ENCODE measurements around the gene CLIC4.
"Not testable (repeated sequence)": the region's sequence is repeated elsewhere in the genome, so short reads cannot be mapped to it uniquely, and the experiment has no call there.

CLIC4 gene

DNA sequence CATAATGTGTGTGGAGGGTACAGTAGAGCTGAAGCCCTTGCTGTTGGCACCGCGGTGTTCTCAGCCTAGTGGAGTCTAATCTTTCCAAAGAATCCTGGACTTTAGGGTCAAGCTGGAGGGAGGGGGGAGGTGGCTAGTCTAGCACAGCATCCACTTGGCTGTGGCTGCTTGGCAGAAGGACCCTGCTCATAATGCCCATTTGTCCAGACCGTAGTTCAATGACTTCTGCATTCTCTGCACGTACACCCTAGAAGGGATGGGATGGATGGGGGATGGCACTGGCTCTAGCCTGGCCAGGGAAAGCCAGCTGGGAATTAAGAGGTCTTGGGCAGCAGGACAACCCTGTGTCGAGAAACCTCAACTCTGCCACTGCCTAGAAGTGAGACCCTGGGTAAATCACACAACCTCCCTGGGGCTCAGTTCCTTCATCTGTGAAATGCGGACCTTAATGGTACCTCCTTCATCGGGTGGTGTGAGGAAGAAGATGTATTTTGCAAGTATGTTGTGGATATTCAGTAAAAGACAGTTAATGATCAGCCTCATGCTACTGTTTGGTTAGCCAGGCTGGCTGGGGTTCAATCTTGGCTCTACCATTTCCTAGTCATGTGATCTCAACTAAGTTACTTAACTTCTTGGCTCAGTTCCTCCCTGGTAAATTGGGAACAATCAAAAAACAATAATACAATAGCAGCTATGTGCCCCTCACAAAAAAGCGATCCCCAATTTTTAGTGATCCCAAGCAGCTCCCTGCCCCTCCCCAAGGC, 27.2 kb upstream of the CLIC4 start:
- no peak for DNase-seq (ENCODE audit: low read depth)

DNA sequence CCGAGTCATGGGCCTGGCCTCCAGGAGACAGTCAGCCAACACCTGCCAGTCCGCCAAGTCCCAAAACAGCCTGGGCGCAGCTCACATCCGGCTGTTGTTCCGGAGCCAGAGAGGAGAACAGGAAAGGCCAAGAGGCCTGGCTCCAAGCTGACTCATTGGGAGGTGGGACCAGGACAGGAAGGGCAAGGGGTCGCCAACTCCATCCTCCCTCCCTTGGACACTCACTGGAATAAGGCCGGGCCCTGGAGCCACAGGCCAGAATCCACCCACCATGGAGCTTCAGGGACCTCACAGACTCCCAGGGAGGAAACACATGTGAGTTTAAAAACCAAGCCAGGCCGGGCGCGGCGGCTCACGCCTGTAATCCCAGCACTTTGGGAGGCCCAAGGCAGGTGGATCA, 25.1 kb upstream of the CLIC4 start:
- no peak for DNase-seq (ENCODE audit: low read depth)

- no peak for DNase-seq (ENCODE audit: low read depth)
Observed at GRCh38 chr1:24721533-24721932, 23.7 kb upstream of the CLIC4 start.

DNA sequence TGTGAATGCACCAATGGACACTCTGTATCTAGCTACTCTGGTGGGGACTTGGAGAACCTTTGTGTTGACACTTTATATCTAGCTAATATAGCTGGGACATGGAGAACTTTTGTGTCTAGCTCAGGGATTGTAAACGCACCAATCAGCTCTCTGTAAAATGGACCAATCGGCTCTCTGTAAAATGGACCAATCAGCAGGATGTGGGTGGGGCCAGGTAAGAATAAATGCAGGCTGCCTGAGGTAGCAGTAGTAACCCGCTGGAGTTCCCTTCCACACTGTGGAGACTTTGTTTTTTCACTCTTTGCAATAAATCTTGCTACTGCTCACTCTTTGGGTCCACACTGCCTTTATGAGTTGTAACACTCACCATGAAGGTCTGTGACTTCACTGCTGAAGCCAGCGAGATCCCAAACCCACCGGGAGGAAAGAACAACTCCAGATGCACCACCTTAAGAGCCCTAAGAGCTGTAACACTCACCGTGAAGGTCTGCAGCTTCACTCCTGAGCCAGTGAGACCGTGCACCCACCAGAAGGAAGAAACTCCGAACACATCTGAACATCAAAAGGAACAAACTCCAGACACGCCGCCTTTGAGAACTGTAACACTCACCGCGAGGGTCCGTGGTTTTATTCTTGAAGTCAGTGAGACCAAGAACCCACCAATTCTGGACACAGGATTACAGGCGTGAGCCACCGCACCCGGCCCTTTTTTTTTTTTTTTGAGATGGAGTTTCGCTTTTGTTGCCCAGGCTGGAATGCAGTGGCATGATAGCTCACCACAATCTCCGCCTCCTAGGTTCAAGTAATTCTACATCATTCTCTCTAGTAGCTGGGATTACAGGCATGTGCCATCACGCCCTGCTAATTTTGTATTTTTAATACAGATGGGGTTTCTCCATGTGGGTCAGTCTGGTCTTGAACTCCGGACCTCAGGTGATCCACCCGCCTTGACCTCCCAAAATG, 22.9 kb upstream of the CLIC4 start:
- not testable (repeated sequence) for DNase-seq (ENCODE audit: low read depth)

- no peak for DNase-seq (ENCODE audit: low read depth)
Observed at GRCh38 chr1:24724345-24725208, 20.7 kb upstream of the CLIC4 start.

DNA sequence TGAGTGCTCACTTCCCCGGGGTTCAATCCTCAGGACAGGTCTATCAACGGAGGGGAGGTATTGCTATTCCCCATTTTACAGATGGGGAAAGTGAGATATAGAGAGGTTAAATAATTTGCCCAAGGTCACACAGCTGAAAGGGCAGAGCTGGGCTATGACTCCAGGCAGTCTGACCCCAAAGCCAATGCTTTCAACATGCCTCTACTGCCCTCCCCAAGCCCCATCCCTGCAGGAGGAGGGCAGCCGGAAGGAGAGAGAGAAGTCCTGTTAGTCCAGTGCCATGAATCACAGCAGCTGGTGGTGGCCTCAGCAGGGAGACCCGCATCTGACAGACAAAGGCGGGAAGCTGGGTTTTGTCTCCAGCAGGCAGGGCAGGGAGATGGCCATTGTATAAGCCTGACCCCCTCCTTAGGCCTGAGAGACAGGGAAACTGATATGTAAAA, 20.0 kb upstream of the CLIC4 start:
- DNase-seq (ENCODE audit: low read depth): no peak

DNA sequence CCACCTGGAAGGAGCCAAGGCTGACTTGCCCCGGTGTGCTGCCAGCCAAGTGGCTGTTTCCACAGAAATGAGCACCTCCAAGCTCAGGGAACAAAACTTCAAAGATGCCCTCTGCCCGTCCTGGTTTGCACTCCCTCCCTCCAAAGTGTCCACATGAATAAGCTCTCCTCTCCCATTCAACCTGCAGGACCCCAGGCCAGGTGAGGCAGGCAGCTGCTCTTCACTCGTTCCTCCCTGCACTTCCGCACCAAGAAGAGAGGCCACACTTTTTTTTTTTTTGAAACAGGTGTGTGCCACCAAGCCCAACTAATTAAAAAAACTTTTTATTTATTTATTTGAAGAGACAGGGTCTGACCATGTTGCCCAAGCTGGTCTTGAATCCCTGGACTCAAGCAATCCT, 18.5 kb upstream of the CLIC4 start:
- DNase-seq (ENCODE audit: low read depth): no peak

DNA sequence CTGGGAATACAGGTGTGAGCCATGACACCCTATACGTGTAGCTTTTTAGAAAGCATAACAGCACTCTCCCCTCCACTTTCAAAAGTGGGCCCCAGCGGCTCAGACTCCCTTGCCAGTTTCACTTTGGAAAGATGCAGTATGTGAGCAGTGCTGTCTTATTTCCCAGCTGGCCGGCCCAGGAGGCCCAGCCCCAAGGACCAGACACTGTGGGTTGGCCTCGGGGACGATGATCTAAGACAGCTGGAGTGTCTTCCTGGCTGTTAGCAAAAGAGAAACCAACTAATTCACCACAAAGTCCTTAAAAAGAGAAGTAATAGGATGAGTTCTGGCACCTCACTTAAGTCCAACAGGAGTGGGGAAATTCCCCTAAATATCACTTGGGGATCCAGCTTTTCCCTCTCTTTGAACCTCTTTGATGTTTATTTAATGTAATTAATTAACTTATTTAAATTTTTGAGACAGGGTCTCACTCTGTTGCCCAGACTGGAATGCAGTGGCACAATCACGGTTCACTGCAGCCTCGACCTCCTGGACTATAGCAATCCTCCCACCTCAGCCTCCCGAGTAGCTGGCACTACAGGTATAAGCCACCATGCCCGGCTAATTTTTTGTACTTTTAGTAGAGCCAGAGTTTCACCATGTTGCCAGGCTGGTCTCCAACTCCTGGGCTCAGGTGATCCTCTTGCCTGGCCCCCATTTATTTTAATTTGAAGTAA, 17.6 kb upstream of the CLIC4 start:
- DNase-seq (ENCODE audit: low read depth): no peak

- no peak for DNase-seq (ENCODE audit: low read depth)
Observed at GRCh38 chr1:24728982-24729381, 16.3 kb upstream of the CLIC4 start.

GRCh38 chr1:24732186-24732885, 12.9 kb upstream of the CLIC4 start:
- no peak for DNase-seq (ENCODE audit: low read depth)

- not testable (repeated sequence) for DNase-seq (ENCODE audit: low read depth)
Observed at GRCh38 chr1:24733342-24733741, 11.9 kb upstream of the CLIC4 start.

GRCh38 chr1:24735156-24735508, 10.1 kb upstream of the CLIC4 start:
- no peak for DNase-seq (ENCODE audit: low read depth)

DNA sequence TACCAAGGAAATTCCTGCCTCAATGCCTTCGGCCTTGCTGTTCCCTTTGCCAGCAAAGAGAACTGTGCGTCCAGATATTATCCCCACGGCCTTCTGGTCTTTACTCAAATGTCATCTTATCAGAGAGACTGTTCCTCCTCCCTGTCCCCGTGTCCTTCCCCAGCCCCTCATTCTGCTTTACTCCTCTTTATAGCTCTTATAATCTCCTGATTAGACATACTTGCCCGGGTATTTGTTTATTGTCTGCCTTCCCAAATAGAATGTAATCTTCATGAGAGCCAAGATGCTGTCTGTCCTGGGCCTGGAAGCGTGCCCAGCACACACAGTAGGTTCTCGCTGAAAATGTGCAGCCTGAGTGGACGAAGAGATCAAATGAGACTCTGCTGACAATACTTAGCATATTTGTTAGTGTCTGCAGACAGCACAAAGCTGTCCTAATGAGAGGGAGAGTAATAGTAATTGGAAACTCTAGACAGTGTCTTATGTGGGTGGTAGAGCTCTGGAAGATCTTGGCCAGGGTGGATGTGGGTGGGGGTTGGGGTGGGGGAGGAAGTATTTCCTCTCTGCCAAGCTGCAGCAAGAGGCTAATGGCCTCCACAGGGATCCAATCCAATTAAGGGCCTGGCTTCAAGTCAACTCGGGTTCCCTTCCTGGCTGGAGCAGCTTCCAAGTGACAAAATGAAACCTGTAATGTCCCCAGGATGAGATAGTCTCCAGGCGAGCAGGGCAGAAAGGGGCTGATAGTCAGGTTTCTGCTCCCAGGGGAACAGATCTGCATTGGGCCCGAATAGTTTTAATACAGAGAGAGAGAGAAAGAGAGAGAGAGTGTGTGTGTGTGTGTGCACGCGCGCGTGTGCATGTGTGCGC, 9.5 kb upstream of the CLIC4 start:
- no peak for DNase-seq (ENCODE audit: low read depth)

GRCh38 chr1:24737368-24738117, 7.7 kb upstream of the CLIC4 start:
- no peak for DNase-seq (ENCODE audit: low read depth)

- DNase-seq (ENCODE audit: low read depth): no peak
Observed at GRCh38 chr1:24739241-24739640, 6.0 kb upstream of the CLIC4 start.

DNA sequence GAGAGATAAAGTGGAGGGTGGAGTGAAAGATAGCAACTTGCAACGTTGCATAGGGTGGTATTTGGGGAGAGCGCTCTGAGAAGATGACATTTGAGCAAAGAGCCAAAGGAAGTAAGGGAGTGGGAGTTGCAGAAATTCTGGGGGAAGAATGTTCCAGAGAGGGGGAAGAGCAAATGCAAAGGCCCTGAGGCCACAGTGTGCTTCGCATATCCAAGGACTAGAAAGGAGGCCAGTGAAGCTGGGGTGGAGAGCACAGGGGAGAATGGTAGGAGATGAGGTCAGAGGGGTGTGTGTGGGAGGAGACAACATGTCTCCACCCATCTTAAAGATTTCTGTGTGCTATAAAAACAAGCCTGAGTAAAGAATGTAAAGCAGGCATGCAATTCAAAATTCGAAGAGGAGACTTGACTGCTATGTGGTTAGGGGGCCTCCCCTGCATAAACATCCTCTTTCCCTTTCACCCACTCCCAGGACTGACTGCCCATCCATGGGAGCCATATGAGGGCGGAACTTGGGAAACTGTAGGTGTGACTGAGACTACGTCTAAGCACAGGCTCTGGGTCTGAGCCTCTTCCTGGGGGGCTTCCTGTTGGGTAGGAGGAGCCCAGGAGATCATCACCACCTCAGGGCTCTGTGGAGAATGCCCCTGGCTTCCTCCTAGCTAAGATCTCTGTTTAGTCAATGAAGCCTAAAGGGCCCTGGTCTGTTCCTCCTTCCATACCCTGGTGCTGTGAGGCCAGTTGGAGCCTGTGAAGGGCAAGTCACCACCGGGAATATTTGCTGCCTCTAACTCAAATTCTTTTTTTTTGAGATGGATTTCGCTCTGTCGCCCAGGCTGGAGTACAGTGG, 2.9 kb upstream of the CLIC4 start:
- DNase-seq (ENCODE audit: low read depth): no peak

DNA sequence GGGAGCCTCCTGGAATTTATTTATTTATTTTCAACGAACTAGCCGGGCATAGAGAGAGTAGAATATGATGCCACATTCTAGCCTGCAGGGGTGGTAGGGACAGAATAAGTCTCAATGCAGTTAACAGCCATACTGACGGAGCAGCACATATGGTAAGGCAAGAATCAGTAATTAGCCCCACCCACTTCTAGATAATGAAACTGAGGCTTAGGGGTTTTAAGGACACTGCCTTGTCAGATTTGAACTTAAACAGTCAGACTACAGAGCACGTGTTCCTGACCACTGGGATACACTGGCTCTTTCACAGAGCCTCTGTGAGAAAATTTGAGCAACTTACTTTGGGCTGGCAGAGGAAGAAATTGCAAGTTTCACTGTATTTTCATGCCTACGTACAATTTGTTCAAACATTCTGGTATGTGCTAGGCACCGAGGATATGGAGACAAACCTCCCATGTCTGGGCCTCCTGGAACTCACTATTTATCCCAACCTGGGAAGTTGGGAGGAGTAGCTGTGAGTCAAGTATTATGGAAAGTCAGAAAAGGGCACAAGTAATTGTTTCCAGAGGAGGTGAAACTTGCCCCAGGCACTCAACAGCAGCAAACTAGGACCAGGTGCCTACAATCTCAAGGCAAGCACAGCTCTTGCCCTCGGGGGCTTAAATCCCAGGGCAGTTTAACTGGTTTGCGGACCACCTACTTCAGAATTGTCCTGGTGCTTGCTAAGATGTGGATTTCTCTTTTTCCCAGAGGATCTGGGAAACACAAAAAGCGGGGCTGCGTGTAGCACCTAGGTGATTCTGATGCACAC, 1.6 kb upstream of the CLIC4 start:
- DNase-seq (ENCODE audit: low read depth): no peak

Data from stimulated activated CD8-positive, alpha-beta memory T cell treated with anti-CD3 and anti-CD28 coated beads, Interleukin-15, amount 100 ng/mL, for 1 hour (primary cell).